ENCODE measurements around the gene ELN.
A peak's percentile ranks its signal among the peaks of the same experiment; 100 is the strongest.

ELN gene

GRCh38 chr7:73991522-73992100 lies 36.4 kb upstream of the ELN start:
- TF ChIP-seq, protein P1, sequence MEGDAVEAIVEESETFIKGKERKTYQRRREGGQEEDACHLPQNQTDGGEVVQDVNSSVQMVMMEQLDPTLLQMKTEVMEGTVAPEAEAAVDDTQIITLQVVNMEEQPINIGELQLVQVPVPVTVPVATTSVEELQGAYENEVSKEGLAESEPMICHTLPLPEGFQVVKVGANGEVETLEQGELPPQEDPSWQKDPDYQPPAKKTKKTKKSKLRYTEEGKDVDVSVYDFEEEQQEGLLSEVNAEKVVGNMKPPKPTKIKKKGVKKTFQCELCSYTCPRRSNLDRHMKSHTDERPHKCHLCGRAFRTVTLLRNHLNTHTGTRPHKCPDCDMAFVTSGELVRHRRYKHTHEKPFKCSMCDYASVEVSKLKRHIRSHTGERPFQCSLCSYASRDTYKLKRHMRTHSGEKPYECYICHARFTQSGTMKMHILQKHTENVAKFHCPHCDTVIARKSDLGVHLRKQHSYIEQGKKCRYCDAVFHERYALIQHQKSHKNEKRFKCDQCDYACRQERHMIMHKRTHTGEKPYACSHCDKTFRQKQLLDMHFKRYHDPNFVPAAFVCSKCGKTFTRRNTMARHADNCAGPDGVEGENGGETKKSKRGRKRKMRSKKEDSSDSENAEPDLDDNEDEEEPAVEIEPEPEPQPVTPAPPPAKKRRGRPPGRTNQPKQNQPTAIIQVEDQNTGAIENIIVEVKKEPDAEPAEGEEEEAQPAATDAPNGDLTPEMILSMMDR (IDR thresholded peaks at IDR 0.05; ENCODE audit: low read depth, low read length, missing control alignments): no peak
- in situ Hi-C loops (cut with HindIII; ENCODE audit: low pct_ligation_motif_present, low sequenced_read_pairs): no loop called here

GRCh38 chr7:73992101-73992562 lies 35.8 kb upstream of the ELN start:
- peak; percentile 36 for DNase-seq
- no peaks in the 10 kb centered on the region for H3K27me3 ChIP-seq (replicated peaks)
- no peak overlapping the region for H3K4me3 ChIP-seq (ENCODE audit: low read depth, low read length)
- H3K36me3 ChIP-seq (replicated peaks): no peaks in the 10 kb centered on the region
- TF ChIP-seq, protein P1 (IDR thresholded peaks at IDR 0.05; ENCODE audit: low read depth, low read length, missing control alignments): no peak
- in situ Hi-C loops (cut with HindIII; ENCODE audit: low pct_ligation_motif_present, low sequenced_read_pairs): no loop called here
- H3K27ac ChIP-seq: no peak overlapping the region

More at GRCh38 chr7:73991522-73992100, 36.4 kb upstream of the ELN start:
- H3K4me3 ChIP-seq (ENCODE audit: low read depth, low read length): no peak overlapping the region
- no peak for DNase-seq
- H3K27ac ChIP-seq: no peak overlapping the region
- no peaks in the 10 kb centered on the region for H3K36me3 ChIP-seq (replicated peaks)
- H3K27me3 ChIP-seq (replicated peaks): no peaks in the 10 kb centered on the region

- in situ Hi-C loops (cut with HindIII; ENCODE audit: low pct_ligation_motif_present, low sequenced_read_pairs): no loop called here
- Histone ChIP-seq H3K36me3 (replicated peaks) (no peaks in the 10 kb centered on the region), H3K27ac (no peak overlapping the region), H3K4me3 (ENCODE audit: low read depth, low read length) (no peak overlapping the region), H3K27me3 (replicated peaks) (no peaks in the 10 kb centered on the region)
- no peak for DNase-seq
- TF ChIP-seq, protein P1 (IDR thresholded peaks at IDR 0.05; ENCODE audit: low read depth, low read length, missing control alignments): no peak
Measured at GRCh38 chr7:73994023-73994422, 34.0 kb upstream of the ELN start.

GRCh38 chr7:73994761-73995160 lies 33.2 kb upstream of the ELN start:
- in situ Hi-C loops (cut with HindIII; ENCODE audit: low pct_ligation_motif_present, low sequenced_read_pairs): no loop called here
- no peaks in the 10 kb centered on the region for H3K27me3 ChIP-seq (replicated peaks)
- no peak overlapping the region for H3K27ac ChIP-seq
- DNase-seq: no peak
- no peak overlapping the region for H3K4me3 ChIP-seq (ENCODE audit: low read depth, low read length)
- TF ChIP-seq, protein P1 (IDR thresholded peaks at IDR 0.05; ENCODE audit: low read depth, low read length, missing control alignments): no peak
- no peaks in the 10 kb centered on the region for H3K36me3 ChIP-seq (replicated peaks)

- TF ChIP-seq, protein P1 (IDR thresholded peaks at IDR 0.05; ENCODE audit: low read depth, low read length, missing control alignments): no peak
- in situ Hi-C loops (cut with HindIII; ENCODE audit: low pct_ligation_motif_present, low sequenced_read_pairs): no loop called here
- Histone ChIP-seq H3K4me3 (ENCODE audit: low read depth, low read length) (no peak overlapping the region), H3K36me3 (replicated peaks) (no peaks in the 10 kb centered on the region), H3K27ac (no peak overlapping the region), H3K27me3 (replicated peaks) (no peaks in the 10 kb centered on the region)
- DNase-seq: peak; percentile 49
Measured at GRCh38 chr7:73995330-73995729, 32.6 kb upstream of the ELN start.

Data from brain microvascular endothelial cell (primary cell).